HG03469 (cell line): ENCODE measurements around the gene SEL1L.
"Not testable (repeated sequence)": the region's sequence is repeated elsewhere in the genome, so short reads cannot be mapped to it uniquely, and the experiment has no call there.

ENCODE experiments used
- ATAC-seq: cut with Tn5 transposase; IDR thresholded peaks from one replicate; pipeline ENCODE4 v1.9.1; 2021; ENCODE audit warnings: mild to moderate bottlenecking, moderate library complexity, moderate number of reproducible peaks; ENCODE audit not compliant: unreplicated experiment

SEL1L gene

GRCh38 chr14:81529391-81529790 is 4.3 kb downstream of the SEL1L start:
- no peak for ATAC-seq

GRCh38 chr14:81525129-81525528 is 8.5 kb downstream of the SEL1L start:
- ATAC-seq, result no peak

- ATAC-seq, result peak; percentile 57
Measured at GRCh38 chr14:81523616-81524015, 10.0 kb downstream of the SEL1L start.

- no peak for ATAC-seq
Measured at GRCh38 chr14:81523016-81523415, 10.6 kb downstream of the SEL1L start.

GRCh38 chr14:81521356-81521755 is 12.3 kb downstream of the SEL1L start:
- no peak for ATAC-seq

- ATAC-seq, result peak; percentile 71
Measured at GRCh38 chr14:81519200-81520011, 14.2 kb downstream of the SEL1L start.

- ATAC-seq, result no peak
Measured at GRCh38 chr14:81517798-81518398, 15.8 kb downstream of the SEL1L start.

GRCh38 chr14:81516986-81517797 is 16.5 kb downstream of the SEL1L start:
- ATAC-seq, result no peak

- ATAC-seq, result not testable (repeated sequence)
Measured at GRCh38 chr14:81515927-81516326, 17.7 kb downstream of the SEL1L start.

GRCh38 chr14:81512826-81513225 is 20.8 kb downstream of the SEL1L start:
- ATAC-seq, result not testable (repeated sequence)

GRCh38 chr14:81511111-81511904 is 22.3 kb downstream of the SEL1L start:
- ATAC-seq, result no peak

GRCh38 chr14:81509838-81510452 is 23.7 kb downstream of the SEL1L start:
- ATAC-seq, result no peak

- no peak for ATAC-seq
Measured at GRCh38 chr14:81509321-81509720, 24.3 kb downstream of the SEL1L start.

- ATAC-seq, result no peak
Measured at GRCh38 chr14:81506487-81506886, 27.2 kb downstream of the SEL1L start.

- ATAC-seq, result no peak
Measured at GRCh38 chr14:81504864-81505263, 28.8 kb downstream of the SEL1L start.

GRCh38 chr14:81485781-81486180 is 47.9 kb downstream of the SEL1L start:
- ATAC-seq, result no peak

- peak; percentile 84 for ATAC-seq
Measured at GRCh38 chr14:81485372-81485771, 48.3 kb downstream of the SEL1L start.

- ATAC-seq, result no peak
Measured at GRCh38 chr14:81484120-81484519, 49.5 kb downstream of the SEL1L start.

- no peak for ATAC-seq
Measured at GRCh38 chr14:81480741-81481140, 52.9 kb downstream of the SEL1L start.

- no peak for ATAC-seq
Measured at GRCh38 chr14:81478446-81478845, 55.2 kb downstream of the SEL1L start.
